MM.1S (cell line): Measurements from ENCODE around the gene JAG1.

Source experiments
- DNase-seq: peaks from one replicate; pipeline ENCODE4 v3.0.0-alpha.2; 2015
- H2AFZ ChIP-seq: fragments of 300-600 bp; sonication (generic); 2 replicates; pipeline ENCODE4 v1.6.0; 2016; ENCODE audit warnings: antibody characterized with exemption, low read length
- H3F3A ChIP-seq: fragments of 300-600 bp; sonication (generic); 2 replicates; pipeline ENCODE4 v1.6.1; 2016; ENCODE audit warnings: mild to moderate bottlenecking, antibody characterized with exemption, low read length, moderate library complexity, mixed read lengths; ENCODE audit not compliant: insufficient read depth
- H3K27ac ChIP-seq: fragments of 300-600 bp; sonication (generic); 2 replicates; pipeline ENCODE4 v1.5.1; 2016; ENCODE audit warnings: mild to moderate bottlenecking, low read length
- H3K27me3 ChIP-seq: fragments of 300-600 bp; sonication (generic); replicated peaks from 2 replicates; pipeline ENCODE4 v1.6.0; 2016; ENCODE audit warnings: low read length; ENCODE audit not compliant: insufficient read depth
- H3K36me3 ChIP-seq: fragments of 300-600 bp; sonication (generic); replicated peaks from 2 replicates; pipeline ENCODE4 v1.6.1; 2016; ENCODE audit warnings: mild to moderate bottlenecking, low read length, mixed read lengths; ENCODE audit not compliant: insufficient read depth
- H3K4me1 ChIP-seq: fragments of 300-600 bp; sonication (generic); 2 replicates; pipeline ENCODE4 v1.6.1; 2016; ENCODE audit warnings: low read length, mixed read lengths
- H3K4me2 ChIP-seq: fragments of 300-600 bp; sonication (generic); 2 replicates; pipeline ENCODE4 v1.6.0; 2016; ENCODE audit warnings: low read depth, low read length
- H3K4me3 ChIP-seq: fragments of 300-600 bp; sonication (generic); 2 replicates; pipeline ENCODE4 v1.5.1; 2016; ENCODE audit warnings: low read length, mixed read lengths
- H3K79me2 ChIP-seq: fragments of 300-600 bp; sonication (generic); 2 replicates; pipeline ENCODE4 v1.6.1; 2016; ENCODE audit warnings: mixed run types, low read length, mixed read lengths
- H3K9ac ChIP-seq: fragments of 300-600 bp; sonication (generic); 2 replicates; pipeline ENCODE4 v1.6.1; 2016; ENCODE audit warnings: low read length, mixed read lengths
- H3K9me2 ChIP-seq: fragments of 300-600 bp; sonication (generic); replicated peaks from 2 replicates; pipeline ENCODE4 v1.6.1; 2016; ENCODE audit warnings: mild to moderate bottlenecking, low read length, mixed read lengths; ENCODE audit not compliant: insufficient read depth
- H3K9me3 ChIP-seq: fragments of 300-600 bp; sonication (generic); replicated peaks from 2 replicates; pipeline ENCODE4 v1.6.1; 2016; ENCODE audit warnings: mild to moderate bottlenecking, low read length, mixed read lengths; ENCODE audit not compliant: insufficient read depth
- H4K20me1 ChIP-seq: fragments of 300-600 bp; sonication (generic); 2 replicates; pipeline ENCODE4 v1.6.1; 2016; ENCODE audit warnings: mild to moderate bottlenecking, low read length, moderate library complexity, mixed read lengths; ENCODE audit not compliant: insufficient read depth
- CTCF ChIP-seq: fragments of 300-600 bp; sonication (generic); IDR thresholded peaks from 2 replicates; pipeline ENCODE4 v1.5.1; 2016; ENCODE audit warnings: antibody characterized with exemption, low read length, mixed read lengths
- EZH2 ChIP-seq: fragments of 300-600 bp; sonication (generic); optimal IDR thresholded peaks from 2 replicates; pipeline ENCODE3; 2017; ENCODE audit warnings: low read depth, mild to moderate bottlenecking, antibody characterized with exemption, low read length, mixed read lengths
- EZH2phosphoT487 ChIP-seq: fragments of 300-600 bp; sonication (generic); IDR thresholded peaks from 2 replicates; pipeline ENCODE4 v1.6.1; 2018; ENCODE audit warnings: antibody characterized with exemption, low read length

Gene JAG1

DNA sequence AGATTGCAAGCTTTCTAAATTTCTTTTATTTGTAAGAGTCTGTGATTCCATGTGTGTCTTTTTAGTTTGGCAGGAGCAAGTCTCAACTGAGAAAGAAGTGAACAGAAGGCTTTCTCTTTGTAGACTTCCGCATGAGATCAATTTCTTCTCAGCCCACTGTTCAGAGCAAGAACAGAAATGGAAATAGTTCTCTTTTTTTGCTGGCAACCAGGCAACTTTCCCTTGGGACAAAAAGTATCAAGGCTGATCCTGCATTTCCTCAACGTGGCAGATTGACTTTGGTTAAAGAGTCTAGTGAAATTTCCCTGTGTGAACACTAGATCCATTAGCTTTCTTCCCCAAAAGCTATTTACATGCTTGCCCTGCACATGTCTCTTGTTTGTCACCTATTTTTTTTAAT is 46.8 kb upstream of the JAG1 start:
- TF ChIP-seq EZH2 (no peak), EZH2phosphoT487 (no peak)
- H3K27me3 ChIP-seq: no peaks in the 10 kb centered on the region
- H2AFZ ChIP-seq: no peak overlapping the region
- no peak overlapping the region for H3K27ac ChIP-seq
- no peaks in the 10 kb centered on the region for H4K20me1 ChIP-seq
- no peaks in the 10 kb centered on the region for H3K79me2 ChIP-seq
- no peaks in the 10 kb centered on the region for H3K9me3 ChIP-seq
- H3K4me2 ChIP-seq: no peak overlapping the region
- H3K9me2 ChIP-seq: no peaks in the 10 kb centered on the region
- H3K4me3 ChIP-seq: no peak overlapping the region
- H3F3A ChIP-seq: no peaks in the 10 kb centered on the region
- H3K4me1 ChIP-seq: no peaks in the 10 kb centered on the region
- no peak overlapping the region for H3K9ac ChIP-seq
- DNase-seq: no peak
- no peaks in the 10 kb centered on the region for H3K36me3 ChIP-seq

- no peak overlapping the region for H2AFZ ChIP-seq
- no peaks in the 10 kb centered on the region for H3K36me3 ChIP-seq
- H3K9ac ChIP-seq: no peak overlapping the region
- H3K9me3 ChIP-seq: no peaks in the 10 kb centered on the region
- H3F3A ChIP-seq: no peaks in the 10 kb centered on the region
- no peaks in the 10 kb centered on the region for H4K20me1 ChIP-seq
- H3K27me3 ChIP-seq: no peaks in the 10 kb centered on the region
- no peak overlapping the region for H3K4me2 ChIP-seq
- no peak for DNase-seq
- TF ChIP-seq EZH2phosphoT487 (no peak), EZH2 (no peak), CTCF (no peak)
- no peaks in the 10 kb centered on the region for H3K4me1 ChIP-seq
- H3K27ac ChIP-seq: no peak overlapping the region
- H3K9me2 ChIP-seq: no peaks in the 10 kb centered on the region
- no peaks in the 10 kb centered on the region for H3K79me2 ChIP-seq
- H3K4me3 ChIP-seq: no peak overlapping the region
Observed at GRCh38 chr20:10719740-10720385, 46.1 kb upstream of the JAG1 start.

DNA sequence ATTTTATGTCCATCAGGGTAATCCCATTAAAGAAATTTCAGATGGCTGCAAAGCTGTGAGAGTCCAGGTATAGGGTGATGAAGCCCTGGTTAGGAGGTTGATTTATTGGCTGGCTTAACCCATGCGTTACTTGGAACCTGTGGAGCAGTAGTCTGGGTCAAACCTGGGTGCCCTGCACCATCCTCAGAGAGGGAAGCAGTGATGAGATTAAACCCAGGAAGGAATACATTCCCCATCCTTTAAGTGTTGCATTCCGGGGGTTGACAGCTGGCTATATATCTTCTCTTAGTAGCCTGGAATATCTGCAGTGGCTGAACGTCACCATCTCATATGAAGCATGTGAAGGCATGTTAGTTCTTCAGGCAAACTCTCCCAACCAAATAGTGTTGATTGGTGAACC is 44.9 kb upstream of the JAG1 start:
- no peaks in the 10 kb centered on the region for H3K79me2 ChIP-seq
- no peaks in the 10 kb centered on the region for H3K9me3 ChIP-seq
- no peaks in the 10 kb centered on the region for H4K20me1 ChIP-seq
- no peaks in the 10 kb centered on the region for H3K4me1 ChIP-seq
- H3K27ac ChIP-seq: no peak overlapping the region
- H3K27me3 ChIP-seq: no peaks in the 10 kb centered on the region
- H3K4me3 ChIP-seq: no peak overlapping the region
- TF ChIP-seq CTCF (no peak), EZH2 (no peak), EZH2phosphoT487 (no peak)
- H3F3A ChIP-seq: no peaks in the 10 kb centered on the region
- H3K36me3 ChIP-seq: no peaks in the 10 kb centered on the region
- no peaks in the 10 kb centered on the region for H3K9me2 ChIP-seq
- no peak overlapping the region for H3K4me2 ChIP-seq
- H2AFZ ChIP-seq: no peak overlapping the region
- H3K9ac ChIP-seq: no peak overlapping the region
- DNase-seq: no peak

DNA sequence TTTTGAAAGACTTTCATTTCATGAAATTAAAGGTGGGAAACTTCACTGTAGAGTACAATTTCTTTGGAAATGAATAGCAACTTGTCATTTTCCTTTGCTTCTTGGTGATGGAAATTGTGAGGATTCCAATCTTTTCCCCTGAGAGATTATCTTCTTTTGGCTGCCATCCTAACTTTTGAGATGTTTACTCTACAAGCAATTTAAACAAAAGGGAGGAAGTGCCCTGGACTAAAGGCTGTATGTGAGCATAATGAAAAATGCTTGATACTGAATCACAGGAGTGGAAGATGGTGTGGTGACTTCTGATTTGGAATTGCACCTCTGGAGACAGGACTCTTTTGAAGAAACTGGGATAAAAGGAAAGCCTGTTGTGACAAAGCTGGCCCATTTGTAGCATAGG is 43.1 kb upstream of the JAG1 start:
- Histone ChIP-seq H3K79me2 (no peaks in the 10 kb centered on the region), H3K4me2 (no peak overlapping the region), H3K27me3 (no peaks in the 10 kb centered on the region), H3K36me3 (no peaks in the 10 kb centered on the region), H3K27ac (no peak overlapping the region), H3K9me3 (no peaks in the 10 kb centered on the region), H2AFZ (no peak overlapping the region), H3K9ac (no peak overlapping the region), H3K4me1 (no peaks in the 10 kb centered on the region), H3K9me2 (no peaks in the 10 kb centered on the region), H4K20me1 (no peaks in the 10 kb centered on the region), H3K4me3 (no peak overlapping the region), H3F3A (no peaks in the 10 kb centered on the region)
- TF ChIP-seq EZH2phosphoT487: no peak
- TF ChIP-seq EZH2: no peak
- no peak for TF ChIP-seq CTCF
- no peak for DNase-seq
